ENCODE data around the gene FBXO31. TPM values are rescaled to one million over a fixed set of nuclear protein-coding genes. Genes with fewer than 3 reads are reported as not detected.

The FBXO31 gene
- total RNA-seq, 1 donor from 2014 or later: 93.3 TPM

DNA sequence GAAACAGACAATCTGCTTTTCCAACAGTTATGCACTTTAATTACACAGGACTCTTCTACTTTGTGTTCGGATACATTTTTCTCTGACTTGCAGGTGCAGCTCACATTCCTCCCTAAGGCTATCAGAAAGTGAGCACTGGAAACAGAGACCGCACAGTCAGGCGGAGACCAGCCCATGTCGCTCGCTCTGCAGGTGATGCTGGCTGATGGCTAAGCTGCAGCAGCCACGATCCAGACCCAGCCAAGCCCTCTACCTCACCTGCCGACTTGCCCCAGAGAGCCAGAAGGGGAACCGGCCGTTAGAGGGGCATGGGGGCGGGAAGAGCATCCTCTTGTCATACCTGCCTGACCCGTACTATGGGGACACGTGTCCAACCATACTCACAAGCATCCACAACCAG is 42.4 kb upstream of the FBXO31 start:
- TF ChIP-seq POLR2AphosphoS5 (IDR thresholded peaks at IDR 0.05; ENCODE audit: insufficient read depth in 1 of 2, low read depth in 1 of 2) (no peak), POLR2A (IDR thresholded peaks at IDR 0.05) (no peak)
- TF ChIP-seq, protein P1, sequence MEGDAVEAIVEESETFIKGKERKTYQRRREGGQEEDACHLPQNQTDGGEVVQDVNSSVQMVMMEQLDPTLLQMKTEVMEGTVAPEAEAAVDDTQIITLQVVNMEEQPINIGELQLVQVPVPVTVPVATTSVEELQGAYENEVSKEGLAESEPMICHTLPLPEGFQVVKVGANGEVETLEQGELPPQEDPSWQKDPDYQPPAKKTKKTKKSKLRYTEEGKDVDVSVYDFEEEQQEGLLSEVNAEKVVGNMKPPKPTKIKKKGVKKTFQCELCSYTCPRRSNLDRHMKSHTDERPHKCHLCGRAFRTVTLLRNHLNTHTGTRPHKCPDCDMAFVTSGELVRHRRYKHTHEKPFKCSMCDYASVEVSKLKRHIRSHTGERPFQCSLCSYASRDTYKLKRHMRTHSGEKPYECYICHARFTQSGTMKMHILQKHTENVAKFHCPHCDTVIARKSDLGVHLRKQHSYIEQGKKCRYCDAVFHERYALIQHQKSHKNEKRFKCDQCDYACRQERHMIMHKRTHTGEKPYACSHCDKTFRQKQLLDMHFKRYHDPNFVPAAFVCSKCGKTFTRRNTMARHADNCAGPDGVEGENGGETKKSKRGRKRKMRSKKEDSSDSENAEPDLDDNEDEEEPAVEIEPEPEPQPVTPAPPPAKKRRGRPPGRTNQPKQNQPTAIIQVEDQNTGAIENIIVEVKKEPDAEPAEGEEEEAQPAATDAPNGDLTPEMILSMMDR (IDR thresholded peaks at IDR 0.05): no peak
- H3K4me1 ChIP-seq: no peaks in the 10 kb centered on the region
- no peak for DNase-seq (ENCODE audit: extremely low spot score in 2 of 2)
- H3K36me3 ChIP-seq: peaks cover 0 to 28% of the 10 kb centered on the region in 2 donors
- no peaks in the 10 kb centered on the region for H3K27me3 ChIP-seq
- H3K27ac ChIP-seq: no peak overlapping the region
- no peaks in the 10 kb centered on the region for H3K9me3 ChIP-seq
- intact Hi-C loops (cut with DNase I): loop anchor here (10.0 kb wide), 1 partner anchor 139 kb away; no protein-coding TSS in a partner anchor
- H3K4me3 ChIP-seq: no peak overlapping the region

DNA sequence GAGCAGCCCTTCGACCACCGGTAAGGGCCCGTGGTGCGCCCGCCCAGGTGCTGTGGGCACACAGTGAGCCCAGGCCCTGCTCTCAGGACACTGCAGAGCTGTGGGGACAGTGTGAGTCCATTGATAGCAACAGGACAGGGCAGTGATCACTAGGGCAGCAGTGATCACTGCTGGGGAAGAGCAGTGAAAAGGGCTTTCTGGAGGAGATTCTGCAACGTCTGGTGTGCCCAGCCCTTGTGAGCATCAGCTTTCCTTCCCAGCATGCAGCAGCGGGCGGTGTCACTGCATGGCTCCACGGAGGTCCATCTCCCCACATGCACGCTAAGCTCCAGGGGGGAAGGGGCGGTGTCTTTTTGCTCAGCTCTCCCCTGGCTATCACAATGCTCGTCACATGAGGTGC is 40.7 kb upstream of the FBXO31 start:
- Histone ChIP-seq H3K4me1 (no peaks in the 10 kb centered on the region), H3K36me3 (peaks cover 0 to 44% of the 10 kb centered on the region in 2 donors)
- intact Hi-C loops (cut with DNase I): loop anchor here (10.0 kb wide), 1 partner anchor 141 kb away; no protein-coding TSS in a partner anchor

DNA sequence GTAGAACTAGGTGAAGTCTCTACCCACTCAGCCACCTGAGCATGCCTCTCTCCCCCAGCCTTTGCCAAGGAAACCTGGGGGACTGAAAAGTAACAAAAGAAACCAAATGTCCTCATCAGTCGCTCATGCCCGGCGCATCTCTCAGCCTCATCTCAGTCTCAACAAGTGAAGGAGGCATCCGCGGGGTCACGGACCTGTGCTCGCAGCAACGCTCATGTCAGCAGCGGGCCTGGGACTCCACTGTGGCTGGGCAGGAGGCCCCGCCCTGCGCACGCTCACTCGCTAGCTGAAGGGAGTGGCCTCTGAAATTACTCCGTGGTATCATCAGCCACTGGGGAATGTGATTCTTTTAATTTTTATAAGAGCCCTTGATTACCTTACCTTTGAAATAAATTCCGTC is 39.9 kb upstream of the FBXO31 start:
- H3K4me3 ChIP-seq: no peak overlapping the region
- H3K27ac ChIP-seq: no peak overlapping the region
- TF ChIP-seq POLR2A (IDR thresholded peaks at IDR 0.05) (no peak), POLR2AphosphoS5 (IDR thresholded peaks at IDR 0.05; ENCODE audit: insufficient read depth in 1 of 2, low read depth in 1 of 2) (no peak)
- TF ChIP-seq, protein P1 (IDR thresholded peaks at IDR 0.05): no peak
- H3K36me3 ChIP-seq: peaks cover 0 to 44% of the 10 kb centered on the region in 2 donors
- H3K27me3 ChIP-seq: no peaks in the 10 kb centered on the region
- H3K4me1 ChIP-seq: no peaks in the 10 kb centered on the region
- intact Hi-C loops (cut with DNase I): loop anchor here (10.0 kb wide), 1 partner anchor 141 kb away; no protein-coding TSS in a partner anchor
- H3K9me3 ChIP-seq: no peaks in the 10 kb centered on the region
- DNase-seq (ENCODE audit: extremely low spot score in 2 of 2): no peak

More for the DNA sequence above, 40.7 kb upstream of the FBXO31 start:
- no peaks in the 10 kb centered on the region for H3K9me3 ChIP-seq
- DNase-seq (ENCODE audit: extremely low spot score in 2 of 2): no peak
- TF ChIP-seq, protein P1 (IDR thresholded peaks at IDR 0.05): no peak
- TF ChIP-seq POLR2AphosphoS5 (IDR thresholded peaks at IDR 0.05; ENCODE audit: insufficient read depth in 1 of 2, low read depth in 1 of 2): no peak
- H3K4me3 ChIP-seq: no peak overlapping the region
- no peak overlapping the region for H3K27ac ChIP-seq
- H3K27me3 ChIP-seq: no peaks in the 10 kb centered on the region

DNA sequence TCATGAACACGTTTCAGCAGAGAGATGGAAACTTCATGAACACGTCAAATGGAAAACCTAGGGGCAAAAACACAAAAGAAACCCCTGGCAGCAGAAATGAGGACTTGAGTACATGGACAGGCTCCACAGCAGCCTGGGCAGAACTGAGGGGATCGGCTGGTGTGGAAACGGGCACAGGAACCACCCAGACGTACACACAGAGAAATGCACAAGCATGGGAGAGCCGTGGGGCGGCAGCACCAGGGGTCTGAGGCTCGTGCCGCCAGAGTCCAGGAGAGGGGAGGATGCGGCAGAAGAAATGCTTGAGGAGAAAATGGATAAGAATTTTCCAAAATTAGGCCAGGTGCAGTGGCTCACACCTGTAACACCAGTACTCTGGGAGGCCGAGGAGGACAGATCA is 38.5 kb upstream of the FBXO31 start:
- no peak for DNase-seq (ENCODE audit: extremely low spot score in 2 of 2)
- intact Hi-C loops (cut with DNase I): loop anchor here (10.0 kb wide), 1 partner anchor 143 kb away; no protein-coding TSS in a partner anchor
- no peaks in the 10 kb centered on the region for H3K27me3 ChIP-seq
- H3K36me3 ChIP-seq: peaks cover 0 to 52% of the 10 kb centered on the region in 2 donors
- no peak overlapping the region for H3K27ac ChIP-seq
- H3K4me3 ChIP-seq: no peak overlapping the region
- H3K9me3 ChIP-seq: no peaks in the 10 kb centered on the region
- TF ChIP-seq POLR2A (IDR thresholded peaks at IDR 0.05): no peak
- no peaks in the 10 kb centered on the region for H3K4me1 ChIP-seq

DNA sequence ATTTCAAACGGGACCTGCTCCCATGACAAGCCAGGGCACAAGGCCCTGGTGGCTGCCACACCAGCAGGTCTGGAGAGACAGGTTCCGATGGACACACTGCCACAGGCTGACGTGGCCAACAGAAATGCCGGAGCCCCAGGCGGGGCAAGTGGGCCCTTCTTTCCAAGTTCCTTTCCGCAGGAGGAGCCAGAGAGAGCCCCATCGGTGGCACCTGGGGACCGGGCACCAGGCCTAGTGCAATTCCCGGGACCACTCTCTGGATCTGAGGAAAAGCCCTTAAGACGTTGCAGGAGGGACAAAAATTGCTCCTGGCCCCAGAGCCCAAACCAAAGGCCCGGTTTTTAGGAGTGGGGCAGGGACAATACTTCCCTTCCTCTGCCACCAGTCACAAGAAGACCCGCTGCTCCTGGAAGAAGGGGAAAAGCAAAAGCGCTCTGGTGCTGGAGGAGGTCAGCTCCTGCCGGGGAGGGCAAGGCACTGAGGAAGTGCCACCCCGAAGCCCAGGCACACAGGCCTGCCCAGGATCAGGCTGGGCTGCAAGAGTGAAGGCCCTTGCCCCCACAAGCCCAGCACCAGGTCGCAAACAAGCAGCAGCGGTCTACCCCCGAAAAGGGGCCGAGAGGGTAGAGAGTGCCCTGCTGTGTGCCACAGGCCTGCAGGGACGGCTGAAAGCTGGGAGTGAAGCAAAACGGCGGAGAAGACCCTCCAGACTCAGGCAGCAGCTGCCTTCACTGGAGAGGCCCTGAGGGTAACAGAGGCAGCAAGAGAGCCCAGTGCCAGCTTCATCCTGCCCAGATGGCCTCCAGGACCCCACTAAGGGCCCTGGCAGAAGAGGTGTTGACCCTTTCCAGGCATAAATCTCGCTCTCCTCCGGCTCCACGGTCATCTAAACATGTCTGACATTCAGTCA is 37.7 kb upstream of the FBXO31 start:
- H3K4me3 ChIP-seq: no peak overlapping the region
- H3K4me1 ChIP-seq: no peaks in the 10 kb centered on the region
- peaks cover 0 to 57% of the 10 kb centered on the region in 2 donors for H3K36me3 ChIP-seq
- H3K27ac ChIP-seq: no peak overlapping the region
- no peaks in the 10 kb centered on the region for H3K9me3 ChIP-seq
- no peak for DNase-seq (ENCODE audit: extremely low spot score in 2 of 2)
- H3K27me3 ChIP-seq: no peaks in the 10 kb centered on the region
- intact Hi-C loops (cut with DNase I): loop anchor here (10.0 kb wide), 1 partner anchor 144 kb away; no protein-coding TSS in a partner anchor
- no peak for TF ChIP-seq POLR2A (IDR thresholded peaks at IDR 0.05)
- TF ChIP-seq, protein P1 (IDR thresholded peaks at IDR 0.05): no peak
- TF ChIP-seq POLR2AphosphoS5 (IDR thresholded peaks at IDR 0.05; ENCODE audit: insufficient read depth in 1 of 2, low read depth in 1 of 2): no peak
